ENCODE data around the gene GSTA1.
"Not testable (repeated sequence)": the region's sequence is repeated elsewhere in the genome, so short reads cannot be mapped to it uniquely, and the experiment has no call there.

The GSTA1 gene

DNA sequence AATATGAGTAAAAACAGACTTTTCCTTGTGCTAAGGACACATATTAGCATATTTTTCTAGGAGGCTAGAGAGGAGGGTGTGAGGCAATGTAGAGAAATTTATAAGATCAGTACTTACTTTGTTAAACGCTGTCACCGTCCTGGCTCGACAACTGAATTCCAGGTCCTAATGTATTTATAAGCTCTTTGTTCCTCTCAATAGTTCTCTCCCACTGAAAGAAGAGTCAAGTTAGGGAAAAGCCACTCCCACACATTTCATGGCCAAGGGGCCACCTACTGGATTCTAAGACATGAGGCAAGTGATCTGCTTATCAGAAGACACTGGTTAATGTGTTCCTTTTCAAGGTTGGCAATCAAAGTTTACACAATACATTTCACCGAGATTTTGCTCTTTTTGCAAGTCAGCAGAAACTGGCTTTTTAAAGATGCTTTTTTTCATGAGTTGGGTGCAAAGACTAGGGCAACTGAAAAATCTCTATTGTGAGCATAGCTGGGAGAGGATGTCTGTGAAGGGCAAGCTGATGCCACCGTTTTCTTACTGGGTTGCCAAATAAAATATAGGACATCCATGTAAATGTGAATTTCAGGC, at the start of gene GSTA1:
Gene GSTA1 (minus strand): TSS at position 149 of the 588 bp plus-strand sequence. CDS start 4,549 bp downstream, outside the sequence.
- not testable (repeated sequence) for DNase-seq

DNA sequence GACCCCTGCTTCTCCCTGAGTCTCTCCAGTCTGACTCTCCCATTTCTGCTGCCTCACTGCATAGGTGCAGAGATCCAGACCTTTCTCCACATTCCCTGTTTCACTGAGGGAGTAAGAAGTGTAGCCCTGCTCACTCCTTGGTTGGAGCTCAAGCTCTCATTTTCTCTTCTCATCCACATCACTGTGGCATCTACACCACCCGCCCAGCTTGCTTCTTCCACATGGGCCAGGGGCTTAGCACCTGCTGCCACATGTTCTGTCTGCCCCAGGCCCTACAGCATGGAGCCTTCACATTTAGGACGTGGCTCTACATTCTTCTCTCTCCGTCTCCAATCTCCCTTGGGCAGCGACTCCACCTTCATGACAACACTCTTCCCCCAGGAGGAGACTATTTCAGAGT, 45.5 kb upstream of the GSTA1 start:
- DNase-seq = no peak

DNA sequence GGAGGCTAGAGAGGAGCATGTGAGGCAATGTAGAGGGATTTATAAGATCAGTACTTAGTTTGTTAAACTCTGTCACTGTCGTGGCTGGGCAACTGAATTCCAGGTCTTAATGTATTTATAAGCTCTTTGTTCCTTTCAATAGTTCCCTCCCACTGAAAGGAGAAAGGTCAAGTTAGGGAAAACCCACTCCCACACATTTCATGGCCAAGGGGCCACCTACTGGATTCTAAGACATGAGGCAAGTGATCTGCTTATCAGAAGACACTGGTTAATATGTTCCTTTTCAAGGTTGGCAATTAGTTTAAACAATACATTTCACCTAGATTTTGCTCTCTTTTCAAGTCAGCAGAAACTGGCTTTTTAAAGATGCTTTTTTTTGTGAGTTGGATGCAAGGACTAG, 42.4 kb upstream of the GSTA1 start:
- DNase-seq = no peak

DNA sequence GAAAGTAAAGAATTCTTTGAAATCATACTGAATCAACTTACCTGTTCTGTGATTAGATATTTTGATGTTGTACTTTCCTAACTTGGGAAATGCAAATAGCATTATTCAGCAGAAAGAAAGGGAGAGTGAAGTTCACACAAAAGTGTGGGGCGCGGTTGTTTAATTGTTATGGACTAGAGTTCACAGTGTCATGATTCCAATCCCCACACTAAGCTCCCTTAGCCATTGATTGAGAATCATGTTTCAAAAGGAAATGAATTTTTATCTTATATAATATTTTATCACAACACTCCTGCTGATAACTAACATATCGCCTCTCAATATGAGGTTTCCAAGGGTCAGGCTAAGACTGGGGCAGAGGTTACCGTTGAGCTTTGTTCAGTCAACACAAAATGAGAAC, 40.0 kb upstream of the GSTA1 start:
- DNase-seq = no peak

DNA sequence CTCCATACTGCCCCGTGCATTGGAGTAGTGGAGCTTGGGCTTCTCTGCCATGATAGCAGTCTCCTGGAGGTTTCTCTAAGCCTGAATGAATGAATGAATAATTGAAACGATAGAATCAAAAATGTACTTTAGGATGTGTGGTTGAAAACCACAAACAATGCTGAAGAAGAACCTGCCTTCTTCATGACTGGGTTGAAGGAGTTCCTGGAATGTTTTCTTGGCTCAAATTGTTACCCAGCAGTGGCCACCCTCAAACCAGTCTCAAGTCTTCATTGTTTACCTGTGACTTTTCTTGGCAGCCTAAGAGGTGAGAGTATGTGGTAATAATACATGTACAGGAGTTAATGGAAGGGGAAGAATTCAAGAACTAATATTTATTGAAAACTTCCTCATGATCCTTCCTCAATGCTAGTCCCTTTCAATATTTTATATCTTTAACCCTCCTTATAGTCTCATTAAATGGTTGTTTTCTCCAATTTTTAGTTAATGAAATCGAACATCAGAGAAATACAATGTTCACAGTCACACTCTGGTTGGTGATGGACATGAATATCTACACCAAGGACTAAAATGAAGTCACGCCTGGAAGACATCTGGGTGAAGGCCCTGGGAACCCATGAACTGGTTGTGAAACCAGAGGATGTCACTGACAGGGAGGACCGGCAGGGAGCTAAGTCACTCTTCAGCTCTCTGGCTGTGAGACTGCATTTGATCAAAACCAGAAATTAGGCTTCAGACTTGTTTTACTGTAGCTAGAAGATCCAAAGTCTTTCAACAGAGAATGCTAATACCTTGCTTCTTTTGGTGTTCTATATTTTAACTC, 37.4 kb upstream of the GSTA1 start, which contains the start of gene GSTA5:
Gene GSTA5 (minus strand): TSS at position 51 of the 823 bp plus-strand sequence.
- no peak for DNase-seq

DNA sequence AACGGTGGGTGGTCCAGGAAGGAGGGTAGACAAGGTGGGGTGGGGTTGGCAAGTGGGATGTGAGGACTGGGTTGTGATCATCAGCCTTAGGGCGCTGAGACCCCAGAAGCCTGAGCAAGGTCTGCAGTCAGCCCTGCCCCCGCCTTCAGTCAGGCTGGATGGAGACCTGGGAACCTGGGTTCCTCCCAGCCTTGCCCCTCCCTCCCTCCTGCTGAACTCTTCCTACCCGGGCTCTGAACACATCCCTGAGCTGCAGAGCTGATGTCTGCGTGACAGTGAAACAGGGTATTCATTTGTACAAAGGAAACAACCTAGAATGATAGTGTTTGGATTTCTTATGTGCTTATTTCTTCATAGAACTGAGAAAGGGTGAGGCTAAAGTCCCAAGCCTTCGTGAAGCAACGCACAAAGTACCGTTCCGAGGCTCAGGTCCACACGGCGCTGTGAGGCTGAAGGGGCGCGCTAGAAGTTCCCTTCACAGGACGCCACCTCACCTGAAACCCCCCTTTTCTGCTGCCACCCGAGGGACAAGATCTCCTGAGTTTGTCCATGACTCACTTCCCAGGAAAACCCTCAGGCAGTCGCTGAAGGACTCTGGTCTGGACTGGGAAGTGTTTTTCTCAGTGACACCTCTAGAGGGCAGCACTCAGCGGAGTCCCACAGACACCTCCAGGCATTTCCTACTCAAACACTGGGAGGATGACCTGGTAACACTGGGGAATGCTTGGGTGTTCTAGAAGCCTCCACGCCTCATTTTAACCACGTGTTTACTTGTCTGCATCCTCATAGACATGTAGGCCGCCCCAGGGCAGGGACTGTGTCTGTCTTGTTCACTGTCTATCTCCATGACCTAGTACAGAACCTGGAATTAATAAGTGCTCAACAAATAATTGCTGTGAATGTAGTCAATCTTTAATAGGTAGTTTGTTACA, 35.8 kb upstream of the GSTA1 start:
- DNase-seq = peak; percentile 33

DNA sequence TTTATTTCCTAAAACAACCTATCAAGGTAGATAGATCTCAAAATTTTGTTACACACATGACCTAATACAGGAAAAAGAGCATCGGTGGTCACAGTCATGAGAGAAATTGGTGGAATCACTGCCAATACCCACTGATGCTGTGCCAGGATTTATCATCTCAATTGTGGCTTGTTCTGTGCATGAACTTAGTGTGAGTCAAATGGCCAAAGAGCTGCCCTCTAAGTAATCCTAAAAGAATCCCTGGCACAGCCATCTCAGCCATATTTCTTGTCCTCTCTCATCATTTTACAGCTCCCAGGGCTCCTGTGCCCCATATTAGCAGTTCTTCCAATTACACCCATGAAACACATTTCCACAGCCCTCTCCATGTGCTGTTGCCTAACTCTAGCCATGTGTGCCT, 30.9 kb upstream of the GSTA1 start:
- DNase-seq = no peak

DNA sequence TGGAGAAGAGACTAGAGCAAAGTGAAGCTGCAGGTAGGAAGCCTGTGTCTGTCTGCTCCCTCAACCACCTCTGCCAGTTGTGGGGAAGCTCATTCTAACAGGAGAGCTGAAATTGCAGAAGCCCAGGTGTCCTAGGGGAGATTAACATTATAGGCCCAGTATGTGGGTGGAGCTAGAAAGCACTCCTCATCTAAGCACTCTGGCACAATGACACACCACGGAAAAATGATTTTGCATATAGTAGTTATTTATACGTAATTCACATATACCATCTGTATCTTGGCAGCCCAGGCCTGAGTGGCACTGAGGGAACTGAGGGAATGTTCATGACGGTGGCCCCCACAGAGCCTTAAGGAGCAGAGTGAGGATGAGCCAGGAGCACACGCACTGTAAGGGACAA, 27.3 kb upstream of the GSTA1 start:
- not testable (repeated sequence) for DNase-seq

DNA sequence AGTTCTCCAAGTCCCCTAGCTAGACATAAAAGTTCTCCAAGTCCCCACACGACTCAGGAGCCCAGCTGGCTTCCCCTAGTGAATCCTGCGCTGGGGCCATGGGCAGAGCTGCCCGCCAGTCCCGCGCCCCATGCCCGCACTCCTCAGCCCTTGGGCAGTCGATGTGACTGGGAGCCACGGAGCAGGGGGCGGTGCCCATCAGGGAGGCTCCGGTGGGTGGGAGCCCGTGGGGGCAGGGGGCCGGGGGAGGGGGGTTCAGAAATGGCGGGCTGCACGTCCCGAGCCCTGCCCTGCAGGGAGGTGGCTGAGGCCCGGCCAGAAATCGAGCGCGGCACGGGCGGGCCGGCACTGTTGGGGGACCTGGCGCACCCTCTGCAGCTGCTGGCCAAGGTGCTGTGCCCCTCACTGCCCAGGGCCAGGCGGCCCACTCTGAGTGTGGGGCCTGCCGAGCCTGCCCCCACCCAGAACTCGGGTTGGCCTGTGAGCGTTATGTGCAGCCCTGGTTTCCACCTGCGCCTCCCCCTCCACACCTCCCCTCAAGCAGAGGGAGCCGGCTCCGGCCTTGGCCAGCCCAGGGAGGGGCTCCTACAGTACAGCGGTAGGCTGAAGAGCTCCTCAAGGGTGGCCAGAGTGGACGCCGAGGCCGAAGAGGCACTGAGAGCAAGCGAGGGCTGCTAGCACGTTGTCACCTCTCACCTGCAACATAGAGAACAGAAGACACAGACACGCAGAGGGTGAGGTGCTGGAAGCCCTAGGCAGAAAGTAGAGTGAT, 25.6 kb upstream of the GSTA1 start:
- DNase-seq = no peak

DNA sequence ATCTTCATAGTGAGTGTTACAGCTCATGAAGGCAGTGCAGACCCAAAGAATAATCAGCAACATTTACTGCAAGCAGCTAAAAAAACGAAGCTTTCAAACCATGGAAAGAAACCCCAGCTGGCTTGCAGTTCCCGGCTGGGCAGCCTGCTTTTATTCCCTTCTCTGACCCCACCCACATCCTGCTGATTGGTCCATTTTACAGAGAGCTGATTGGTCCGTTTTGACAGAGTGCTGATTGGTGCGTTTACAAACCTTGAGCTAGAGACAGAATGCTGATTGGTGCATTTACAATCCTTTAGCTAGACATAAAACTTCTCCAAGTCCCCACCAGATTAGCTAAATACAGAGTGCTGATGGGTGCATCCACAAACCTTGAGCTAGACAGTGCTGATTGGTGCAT, 25.0 kb upstream of the GSTA1 start:
- DNase-seq = not testable (repeated sequence)

DNA sequence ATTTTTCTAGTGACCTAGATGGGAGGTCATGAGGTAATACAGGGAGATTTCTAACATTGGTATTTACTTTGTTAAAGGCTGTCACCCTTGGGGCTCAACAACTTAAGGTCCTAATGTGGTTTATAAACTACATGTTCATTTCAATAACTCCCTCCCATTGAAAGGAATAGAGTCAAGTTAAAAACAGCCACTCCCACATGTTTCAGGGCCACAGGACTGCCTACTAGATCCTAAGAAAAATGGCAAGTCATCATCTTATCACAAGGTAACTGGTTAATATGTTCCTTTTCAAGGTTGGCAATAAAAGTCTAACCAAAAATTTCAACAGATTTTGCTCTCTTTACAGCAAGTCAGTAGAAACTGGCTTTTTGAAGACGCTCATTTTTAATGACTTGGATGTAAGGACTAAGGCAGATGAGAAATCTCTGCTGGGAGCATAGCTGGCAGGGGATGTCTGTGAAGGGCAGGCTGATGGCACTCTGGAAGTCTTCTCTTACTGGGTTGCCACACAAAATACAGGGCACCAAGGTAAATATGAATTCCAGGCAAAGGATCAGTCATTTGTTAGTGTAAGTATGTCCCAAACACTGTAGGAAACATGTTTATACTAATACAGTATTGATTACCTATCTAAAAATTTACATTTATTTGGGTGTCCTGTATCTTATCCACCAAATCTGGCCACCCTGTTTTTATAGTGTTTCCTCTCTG, 23.6 kb upstream of the GSTA1 start:
- not testable (repeated sequence) for DNase-seq

DNA sequence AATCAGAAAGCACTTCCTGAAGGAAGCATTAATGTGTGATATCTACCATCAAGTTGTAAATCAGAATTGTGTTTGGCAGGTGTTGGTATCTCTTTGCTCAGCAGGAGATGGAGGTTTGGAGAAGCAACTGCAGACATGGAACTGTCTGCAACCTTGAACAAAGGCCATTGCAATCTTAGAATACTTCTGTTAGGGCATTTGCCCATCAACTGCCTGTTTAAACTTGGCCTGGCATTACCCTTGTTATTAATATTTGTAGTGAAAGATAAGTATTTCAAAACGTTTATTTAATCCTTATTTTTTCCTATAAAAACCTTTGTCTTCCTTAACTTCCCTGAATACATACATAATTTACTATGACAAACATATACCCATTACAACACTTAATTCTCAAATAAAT, 22.9 kb upstream of the GSTA1 start:
- no peak for DNase-seq

DNA sequence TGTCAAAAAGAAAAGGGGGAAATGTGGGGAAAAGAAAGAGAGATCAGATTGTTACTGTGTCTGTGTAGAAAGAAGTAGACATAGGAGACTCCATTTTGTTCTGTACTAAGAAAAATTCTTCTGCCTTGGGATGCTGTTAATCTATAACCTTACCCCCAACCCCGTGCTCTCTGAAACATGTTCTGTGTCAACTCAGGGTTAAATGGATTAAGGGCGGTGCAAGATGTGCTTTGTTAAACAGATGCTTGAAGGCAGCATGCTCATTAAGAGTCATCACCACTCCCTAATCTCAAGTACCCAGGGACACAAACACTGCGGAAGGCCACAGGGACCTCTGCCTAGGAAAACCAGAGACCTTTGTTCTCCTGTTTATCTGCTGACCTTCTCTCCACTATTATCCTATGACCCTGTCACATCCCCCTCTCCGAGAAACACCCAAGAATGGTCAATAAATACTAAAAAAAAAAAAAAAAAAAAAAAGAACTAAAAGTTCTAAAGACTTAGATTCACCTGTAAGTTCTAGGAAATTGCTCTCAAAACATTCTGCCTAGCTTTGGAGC, 22.4 kb upstream of the GSTA1 start:
- DNase-seq = not testable (repeated sequence)

DNA sequence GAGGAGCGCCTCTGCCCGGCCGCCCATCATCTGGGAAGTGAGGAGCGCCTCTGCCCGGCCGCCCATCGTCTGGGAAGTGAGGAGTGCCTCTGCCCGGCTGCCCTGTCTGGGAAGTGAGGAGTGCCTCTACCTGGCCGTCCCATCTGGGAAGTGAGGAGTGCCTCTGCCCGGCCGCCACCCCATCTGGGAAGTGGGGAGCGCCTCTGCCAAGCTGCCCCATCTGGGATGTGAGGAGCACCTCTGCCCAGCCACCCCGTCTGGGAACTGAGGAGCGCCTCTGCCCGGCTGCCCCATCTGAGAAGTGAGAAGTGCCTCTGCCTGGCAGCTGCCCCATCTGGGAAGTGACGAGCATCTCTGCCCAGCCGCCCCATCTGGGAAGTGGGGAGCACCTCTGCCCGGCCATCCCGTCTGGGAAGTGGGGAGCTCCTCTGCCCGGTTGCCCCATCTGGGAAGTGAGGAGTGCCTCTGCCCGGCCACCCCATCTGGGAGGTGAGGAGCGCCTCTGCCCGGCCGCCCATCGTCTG, 21.7 kb upstream of the GSTA1 start:
- not testable (repeated sequence) for DNase-seq

DNA sequence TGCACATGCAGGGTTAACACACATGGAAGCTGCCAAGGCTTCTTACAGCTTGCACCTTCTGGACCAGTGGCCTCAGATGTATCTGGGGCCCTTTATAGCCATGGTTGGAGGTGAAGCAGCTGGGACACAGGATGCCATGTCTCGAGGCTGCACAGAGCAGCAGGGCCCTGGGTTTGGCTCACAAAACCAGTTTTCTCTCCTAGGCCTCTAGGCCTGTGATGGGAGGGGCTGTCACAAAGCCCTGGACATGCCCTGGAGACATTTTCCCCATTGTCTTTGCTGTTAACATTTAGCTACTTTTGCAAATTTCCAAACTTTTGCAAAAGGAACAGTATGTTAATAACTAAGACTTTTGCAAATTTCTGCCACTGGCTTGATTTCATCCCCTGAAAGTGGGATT, 18.2 kb upstream of the GSTA1 start:
- DNase-seq = no peak

DNA sequence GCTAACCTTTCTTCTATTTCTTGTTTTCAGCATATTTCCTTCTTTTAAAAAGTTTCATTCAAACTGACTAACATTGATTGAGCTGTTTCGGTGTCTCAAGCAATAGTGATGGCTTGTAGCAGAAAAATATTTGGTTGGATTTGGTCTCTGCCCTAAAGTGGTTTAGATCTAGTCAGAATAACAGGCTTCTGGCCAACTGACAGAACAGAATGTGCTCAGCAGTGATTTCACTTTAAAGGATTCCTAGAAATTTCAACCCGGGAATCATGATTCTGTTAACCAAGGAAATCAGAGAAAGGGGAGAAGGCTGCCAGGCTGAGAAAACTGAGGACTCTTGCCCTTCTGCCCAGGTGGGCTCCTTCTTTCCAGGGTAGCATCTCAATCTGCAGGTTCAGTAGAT, 16.6 kb upstream of the GSTA1 start:
- no peak for DNase-seq

DNA sequence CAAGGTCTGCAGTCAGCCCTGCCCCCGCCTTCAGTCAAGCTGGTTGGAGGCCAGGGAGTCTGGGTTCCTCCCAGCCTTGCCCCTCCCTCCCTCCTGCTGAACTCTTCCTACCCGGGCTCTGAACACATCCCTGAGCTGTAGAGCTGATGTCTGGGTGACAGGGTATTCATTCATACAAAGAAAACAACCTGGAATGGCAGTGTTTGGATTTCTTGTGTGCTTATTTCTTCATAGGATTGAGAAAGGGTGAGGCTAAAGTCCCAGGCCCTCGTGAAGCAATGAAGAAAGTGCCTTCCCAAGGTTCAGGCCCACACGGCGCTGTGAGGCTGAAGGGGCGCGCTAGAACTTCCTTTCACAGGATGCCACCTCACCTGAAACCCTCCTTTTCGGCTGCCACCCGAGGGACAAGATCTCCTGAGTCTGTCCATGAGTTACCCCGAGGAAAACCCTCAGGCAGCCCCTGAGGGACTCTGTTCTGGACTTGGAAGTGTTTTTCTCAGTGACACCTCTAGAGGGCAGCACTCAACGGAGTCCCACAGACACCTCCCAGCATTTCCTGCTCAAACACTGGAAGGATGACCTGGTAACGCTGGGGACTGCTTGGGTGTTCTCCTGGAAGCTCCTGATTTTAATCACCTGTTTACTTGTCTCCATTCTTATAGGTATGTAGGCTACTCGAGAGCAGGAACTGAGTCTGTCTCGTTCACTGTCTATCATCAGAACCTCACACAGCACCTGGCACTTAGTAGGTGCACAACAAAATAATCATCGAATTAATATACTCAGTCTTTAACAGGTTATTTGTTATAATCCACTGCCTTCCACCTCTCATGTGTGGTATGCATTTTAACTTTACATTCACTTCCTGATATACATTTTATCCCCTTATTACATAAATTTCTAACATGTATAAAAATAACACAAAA, 11.8 kb upstream of the GSTA1 start:
- peak; percentile 11 for DNase-seq

DNA sequence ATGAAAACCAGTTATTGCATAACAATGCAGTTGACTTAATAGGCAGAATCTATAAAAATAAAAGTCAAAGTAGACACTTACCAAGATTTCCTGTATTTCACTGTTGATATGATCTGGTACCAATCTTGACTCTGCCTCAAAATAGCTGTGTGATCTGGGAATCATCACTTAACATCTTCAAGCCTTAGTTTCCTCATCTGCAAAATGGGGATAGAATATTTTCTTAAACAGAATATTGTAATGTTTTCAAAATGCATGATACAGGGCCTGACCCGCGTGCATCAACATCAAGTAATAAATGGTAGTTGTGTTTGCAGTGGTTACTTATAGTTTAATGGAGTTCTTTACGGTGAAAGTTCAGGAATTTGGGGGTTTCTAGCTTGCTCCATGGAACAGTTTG, 10.9 kb upstream of the GSTA1 start:
- DNase-seq = not testable (repeated sequence)

DNA sequence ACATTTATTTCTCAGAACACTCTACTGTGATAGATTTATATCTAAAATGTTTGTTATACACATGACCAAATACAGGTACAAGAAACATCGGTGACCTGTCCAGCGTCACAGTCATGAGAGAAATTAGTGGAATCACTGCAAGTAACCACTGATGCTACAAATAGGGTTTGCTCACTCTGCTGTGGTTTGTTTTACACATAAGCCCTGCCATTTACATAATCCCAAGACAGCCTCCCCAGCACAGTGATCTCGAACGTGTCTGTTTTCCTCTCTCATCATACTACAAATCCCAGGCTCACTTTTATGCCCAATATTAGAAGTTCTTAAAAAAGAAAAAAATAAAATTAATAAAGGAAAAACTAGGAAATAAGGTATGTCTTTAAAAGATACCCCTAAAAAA, 6.2 kb upstream of the GSTA1 start:
- DNase-seq = not testable (repeated sequence)

DNA sequence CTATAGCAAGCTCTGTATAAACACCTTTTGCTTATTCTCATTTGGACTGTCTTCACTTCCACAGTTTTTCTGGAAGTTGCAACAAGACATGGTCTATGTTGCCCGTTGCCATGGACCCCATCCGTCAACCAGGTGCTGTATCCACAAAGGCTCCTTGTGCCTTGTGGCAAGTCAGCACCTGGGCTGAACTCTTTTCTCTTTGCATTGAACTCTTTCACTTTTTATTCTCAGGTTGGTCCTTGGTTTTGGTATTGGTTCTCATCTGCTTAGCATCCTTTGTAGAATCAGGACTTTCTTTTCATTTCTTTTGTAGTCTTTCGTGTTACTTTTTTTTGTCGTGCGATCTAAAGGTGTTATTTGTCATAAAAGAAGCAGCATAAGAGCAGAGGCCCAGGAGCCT, 5.0 kb upstream of the GSTA1 start:
- DNase-seq = no peak
